Non-pigmented ciliary epithelial cell (primary cell): ENCODE data around the gene ADRM1.

Source experiments
- DNase-seq: peaks from one replicate; pipeline ENCODE4 v3.0.0-alpha.2; 2010; ENCODE audit warnings: low read depth

ADRM1 gene, protein sequence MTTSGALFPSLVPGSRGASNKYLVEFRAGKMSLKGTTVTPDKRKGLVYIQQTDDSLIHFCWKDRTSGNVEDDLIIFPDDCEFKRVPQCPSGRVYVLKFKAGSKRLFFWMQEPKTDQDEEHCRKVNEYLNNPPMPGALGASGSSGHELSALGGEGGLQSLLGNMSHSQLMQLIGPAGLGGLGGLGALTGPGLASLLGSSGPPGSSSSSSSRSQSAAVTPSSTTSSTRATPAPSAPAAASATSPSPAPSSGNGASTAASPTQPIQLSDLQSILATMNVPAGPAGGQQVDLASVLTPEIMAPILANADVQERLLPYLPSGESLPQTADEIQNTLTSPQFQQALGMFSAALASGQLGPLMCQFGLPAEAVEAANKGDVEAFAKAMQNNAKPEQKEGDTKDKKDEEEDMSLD

DNA sequence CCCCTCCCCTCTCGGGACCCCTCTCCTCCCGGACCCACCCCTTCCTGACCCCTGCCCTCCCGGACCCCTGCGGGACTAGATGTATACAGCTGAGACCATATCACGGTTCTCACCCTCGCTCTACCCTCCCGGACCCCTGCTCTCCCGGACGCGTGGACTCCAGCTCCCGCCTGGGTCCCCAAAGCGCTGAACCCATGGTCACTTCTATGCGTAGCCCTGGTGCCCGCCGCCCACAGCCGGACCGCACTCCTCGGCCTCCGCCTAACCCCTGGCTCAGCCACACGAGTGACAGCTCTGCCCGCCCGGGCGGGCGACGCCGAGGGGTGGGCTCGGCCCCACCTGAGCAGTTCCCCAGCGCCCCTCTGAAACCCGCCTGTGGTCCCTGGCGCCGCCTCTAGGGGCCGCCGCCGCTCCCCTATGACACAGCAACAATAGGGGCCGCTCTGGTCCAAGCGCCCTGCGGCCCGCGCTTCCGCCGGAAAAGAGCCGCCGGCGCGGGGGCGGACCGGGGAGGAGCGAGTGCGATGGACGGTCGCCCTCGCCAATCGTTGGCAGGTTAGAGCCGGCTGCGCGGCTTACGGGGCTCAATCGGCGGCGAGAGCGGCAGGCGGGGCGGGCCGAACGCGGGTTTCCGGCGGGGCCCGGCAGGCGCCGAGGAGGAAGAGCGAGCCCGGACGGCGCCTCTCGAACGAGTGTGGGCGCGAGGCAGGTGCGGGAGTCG is at the start of gene ADRM1:
ADRM1 (plus strand) TSS at position 657 of the 721 bp plus-strand sequence. CDS start 572 bp downstream, outside the sequence.
- peak; percentile 82 for DNase-seq

DNA sequence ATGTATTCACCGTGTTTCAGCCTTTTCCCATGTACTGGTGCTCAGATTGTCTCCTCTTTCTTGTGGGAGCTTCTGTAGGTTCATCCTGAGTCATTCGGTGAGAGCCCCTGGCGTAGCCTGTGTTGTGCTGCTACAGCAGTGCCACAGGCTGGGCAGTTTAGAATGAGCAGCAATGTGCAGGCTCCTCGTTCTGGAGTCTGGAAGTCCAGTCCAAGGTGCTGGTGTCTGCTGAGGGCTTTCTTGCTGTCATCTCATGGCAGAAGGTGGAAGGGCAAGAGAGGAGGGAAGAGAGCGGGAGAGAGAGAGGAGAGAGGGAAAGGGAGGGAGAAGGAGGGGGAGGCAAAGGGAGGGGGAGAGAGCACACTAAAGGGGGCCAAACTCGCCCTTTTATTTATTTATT is 49.4 kb upstream of the ADRM1 start:
- DNase-seq: no peak

DNA sequence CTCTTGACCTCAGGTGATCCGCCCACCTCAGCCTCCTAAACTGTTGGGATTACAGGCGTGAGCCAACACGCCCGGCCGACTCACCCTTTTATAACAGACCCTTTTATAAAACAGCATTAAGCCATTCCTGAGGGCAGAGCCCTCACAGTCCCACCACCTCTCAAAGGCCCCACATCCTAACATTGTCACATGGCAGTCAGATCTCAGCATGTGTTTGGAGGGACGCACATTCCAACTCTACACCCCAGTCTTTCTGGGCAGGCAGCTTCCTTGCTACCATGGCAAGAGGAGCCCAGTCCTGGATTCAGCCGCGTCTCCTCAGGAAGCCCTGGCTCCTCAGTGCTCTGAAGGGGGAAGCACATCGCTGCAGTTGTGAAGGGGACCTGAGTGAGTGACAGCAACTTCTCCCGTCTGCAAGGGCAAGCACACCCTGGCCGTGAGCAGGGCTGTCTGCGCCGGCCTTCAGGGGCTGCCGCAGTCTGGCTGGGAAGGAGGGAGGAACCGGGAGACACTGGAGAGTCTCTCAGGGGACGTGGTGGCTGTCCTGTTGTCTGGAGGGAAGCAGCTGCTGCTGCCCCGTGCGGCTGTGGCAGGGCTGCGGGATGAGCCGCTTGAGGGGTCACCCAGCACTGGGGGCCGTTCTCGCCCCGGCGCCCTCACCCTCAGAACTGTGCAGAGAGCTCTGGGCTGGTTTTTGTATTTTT is 48.6 kb upstream of the ADRM1 start:
- no peak for DNase-seq

DNA sequence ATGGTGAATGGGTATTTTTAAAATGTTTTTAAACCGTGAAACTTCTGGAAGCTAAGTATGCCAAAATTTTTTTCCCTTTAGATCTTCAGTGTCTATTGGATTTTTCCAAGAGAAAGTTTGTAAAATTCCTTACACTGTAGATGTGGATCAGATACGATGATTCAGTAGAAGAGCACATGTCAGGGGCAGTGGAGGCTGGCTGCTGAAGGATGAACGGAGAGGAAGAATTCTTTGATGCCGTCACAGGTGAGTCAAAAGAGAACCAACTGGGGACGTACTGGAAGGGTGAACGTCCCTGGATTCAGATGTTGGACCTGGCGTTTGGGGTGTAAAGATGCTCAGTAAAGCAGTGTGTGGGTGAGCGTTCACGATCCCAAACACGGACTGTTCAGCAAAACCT is 46.8 kb upstream of the ADRM1 start:
- DNase-seq: no peak

DNA sequence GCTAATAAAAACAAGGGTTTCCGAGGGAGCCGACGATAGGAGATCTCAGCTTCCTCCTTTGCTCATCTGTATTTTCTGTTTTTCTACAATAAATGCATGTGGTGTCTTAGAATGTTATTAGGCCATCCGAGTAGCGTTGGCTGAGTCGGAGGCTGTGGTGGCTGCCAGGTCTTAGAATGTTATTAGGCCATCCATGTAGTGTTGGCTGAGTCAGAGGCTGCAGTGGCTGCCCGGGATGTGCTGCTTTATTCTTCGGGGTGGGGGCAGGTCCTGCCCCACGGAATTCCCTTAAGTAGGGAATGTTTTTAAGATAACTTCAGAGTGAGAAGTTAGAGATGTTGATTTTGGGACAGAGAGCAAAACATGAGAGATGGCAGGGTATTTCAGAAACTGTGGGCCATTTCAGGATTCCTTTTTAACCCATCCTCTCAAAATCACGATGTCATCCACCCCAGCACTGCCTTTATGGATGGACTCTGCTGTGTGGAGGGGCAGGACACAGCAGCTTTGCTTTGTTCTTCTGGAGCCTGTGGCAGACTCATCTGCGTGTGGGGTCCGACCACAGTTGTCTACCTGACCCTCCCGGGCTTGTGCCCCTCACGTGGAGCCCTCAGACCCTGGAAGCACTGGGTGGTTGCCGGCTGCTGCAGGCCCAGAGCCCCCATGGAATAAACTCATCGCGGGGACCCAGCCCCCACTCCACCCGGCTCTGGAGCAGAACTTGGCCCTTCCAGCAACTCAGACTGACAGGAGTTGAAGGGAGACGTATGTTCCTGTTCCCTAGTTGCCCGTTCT is 44.1 kb upstream of the ADRM1 start:
- peak; percentile 45 for DNase-seq

DNA sequence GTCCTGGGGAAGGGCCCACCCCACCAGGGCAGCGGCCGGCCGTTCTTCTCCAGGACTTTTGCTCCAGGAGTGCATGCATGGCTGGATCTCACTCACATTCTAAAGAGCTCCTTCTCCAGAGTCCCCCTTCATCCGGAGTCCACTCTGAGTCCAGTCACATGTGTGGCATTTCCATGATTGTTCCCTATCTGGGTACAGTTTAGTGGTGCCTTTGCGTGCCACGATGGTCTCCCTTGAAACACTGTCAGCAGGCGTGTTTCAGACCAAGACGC is 43.6 kb upstream of the ADRM1 start:
- DNase-seq: no peak

DNA sequence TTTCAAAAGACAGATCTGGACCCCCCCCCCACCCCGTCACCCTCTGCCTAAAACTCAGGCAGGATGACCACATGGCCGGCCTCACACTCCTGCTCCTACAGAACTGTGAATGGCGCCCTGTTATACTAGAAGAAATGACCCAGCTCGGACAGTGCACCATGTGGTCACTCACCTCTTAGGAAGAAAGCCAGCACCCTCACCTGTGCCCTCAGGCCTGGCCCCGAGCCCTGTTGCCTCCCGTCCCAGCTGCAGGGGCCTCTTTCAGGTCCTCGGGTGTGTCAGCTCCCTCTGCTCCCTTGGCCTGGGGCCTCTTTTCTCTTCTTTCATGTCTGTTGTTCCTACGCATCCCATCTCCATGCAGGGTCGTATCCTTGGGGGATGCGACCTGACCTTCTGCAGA is 40.7 kb upstream of the ADRM1 start:
- DNase-seq: no peak

DNA sequence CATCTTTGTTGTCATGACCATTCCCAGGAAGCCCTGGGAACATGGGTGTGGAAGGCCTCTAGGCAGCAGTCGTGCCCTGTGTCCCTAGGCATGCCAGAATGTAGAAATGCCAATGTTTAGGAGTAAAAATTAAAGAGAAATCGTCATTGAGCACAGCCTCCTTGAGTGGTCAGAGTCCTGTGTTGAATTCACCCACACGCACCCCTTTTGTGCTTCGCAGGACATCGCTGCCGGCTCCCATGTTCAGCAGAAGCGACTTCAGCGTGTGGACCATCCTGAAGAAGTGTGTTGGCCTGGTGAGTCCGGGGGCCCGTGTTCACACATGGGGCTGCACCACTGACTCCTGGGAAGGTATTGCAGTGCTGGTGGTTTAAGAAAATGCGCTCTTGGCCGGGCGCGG is 39.4 kb upstream of the ADRM1 start:
- no peak for DNase-seq

DNA sequence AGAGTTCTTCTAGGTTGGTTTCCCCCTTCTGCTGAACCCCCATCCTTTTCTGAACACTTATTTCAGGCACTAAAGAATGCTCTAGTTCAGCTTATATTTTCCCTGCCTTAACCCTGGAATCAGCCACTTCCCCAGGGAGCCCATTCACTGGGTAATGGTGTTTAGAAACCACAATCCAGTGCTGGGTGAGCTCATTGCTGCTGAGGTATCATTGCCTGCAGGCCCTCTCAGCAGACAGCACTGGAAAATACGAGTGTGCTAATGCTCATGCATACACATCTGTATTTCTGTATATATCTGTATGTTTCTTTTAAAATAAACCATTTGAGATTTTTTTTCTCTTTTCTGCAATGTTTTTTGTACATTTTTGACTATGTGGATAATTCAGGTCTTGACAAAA is 37.4 kb upstream of the ADRM1 start:
- DNase-seq: no peak

DNA sequence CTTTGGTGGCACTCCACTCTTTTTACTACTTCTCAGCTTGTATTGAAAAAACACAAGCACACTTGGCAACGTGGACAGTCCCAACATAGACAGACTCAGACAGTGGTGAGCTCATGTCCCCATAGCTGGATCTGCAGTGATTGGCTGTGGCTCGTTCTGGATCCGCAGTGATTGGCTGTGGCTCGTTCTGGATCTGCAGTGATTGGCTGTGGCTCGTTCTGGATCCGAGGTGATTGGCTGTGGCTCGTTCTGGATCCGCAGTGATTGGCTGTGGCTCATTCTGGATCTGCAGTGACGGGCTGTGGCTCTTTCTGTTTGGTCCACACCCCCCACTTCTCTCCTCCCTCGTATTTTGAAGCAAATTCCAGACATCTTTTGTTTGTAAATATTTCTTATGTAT is 36.5 kb upstream of the ADRM1 start:
- no peak for DNase-seq

DNA sequence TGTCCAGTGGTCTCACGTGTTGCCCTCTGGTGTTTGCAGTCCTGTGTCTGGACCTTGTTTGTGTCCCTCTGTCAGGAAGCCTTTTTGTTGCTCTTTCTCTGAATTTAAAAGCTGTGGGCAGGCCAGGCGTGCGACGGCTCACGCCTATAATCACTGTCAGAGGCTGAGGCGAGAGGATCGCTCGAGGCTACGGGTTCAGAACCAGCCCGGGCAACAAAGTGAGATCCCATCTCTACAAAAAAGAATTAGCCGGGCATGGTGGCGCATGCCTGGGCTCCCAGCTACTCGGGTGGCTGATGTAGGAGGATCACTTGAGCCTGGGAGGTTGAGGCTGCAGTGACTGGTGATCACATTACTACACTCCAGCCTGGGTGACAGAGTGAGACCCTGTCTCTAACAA is 35.9 kb upstream of the ADRM1 start:
- no peak for DNase-seq

DNA sequence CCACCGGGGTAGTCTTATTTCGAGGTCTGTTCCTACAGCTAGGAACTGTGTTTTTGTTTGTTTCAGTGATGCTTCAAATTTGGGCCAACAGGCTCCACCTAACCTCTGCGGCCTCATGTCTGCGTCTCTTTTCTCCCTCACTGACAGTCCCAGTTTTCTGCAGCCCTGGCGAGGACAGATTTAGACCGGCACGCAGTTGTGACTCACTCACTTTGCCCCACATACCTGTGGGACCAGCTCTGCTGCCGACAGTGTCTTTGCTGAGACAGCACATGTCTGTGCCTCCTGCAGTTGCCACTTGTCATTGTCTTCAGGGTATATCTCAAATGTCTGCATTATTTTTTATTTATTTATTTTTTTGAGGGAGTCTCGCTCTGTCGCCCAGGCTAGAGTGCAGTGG is 35.3 kb upstream of the ADRM1 start:
- DNase-seq: no peak

DNA sequence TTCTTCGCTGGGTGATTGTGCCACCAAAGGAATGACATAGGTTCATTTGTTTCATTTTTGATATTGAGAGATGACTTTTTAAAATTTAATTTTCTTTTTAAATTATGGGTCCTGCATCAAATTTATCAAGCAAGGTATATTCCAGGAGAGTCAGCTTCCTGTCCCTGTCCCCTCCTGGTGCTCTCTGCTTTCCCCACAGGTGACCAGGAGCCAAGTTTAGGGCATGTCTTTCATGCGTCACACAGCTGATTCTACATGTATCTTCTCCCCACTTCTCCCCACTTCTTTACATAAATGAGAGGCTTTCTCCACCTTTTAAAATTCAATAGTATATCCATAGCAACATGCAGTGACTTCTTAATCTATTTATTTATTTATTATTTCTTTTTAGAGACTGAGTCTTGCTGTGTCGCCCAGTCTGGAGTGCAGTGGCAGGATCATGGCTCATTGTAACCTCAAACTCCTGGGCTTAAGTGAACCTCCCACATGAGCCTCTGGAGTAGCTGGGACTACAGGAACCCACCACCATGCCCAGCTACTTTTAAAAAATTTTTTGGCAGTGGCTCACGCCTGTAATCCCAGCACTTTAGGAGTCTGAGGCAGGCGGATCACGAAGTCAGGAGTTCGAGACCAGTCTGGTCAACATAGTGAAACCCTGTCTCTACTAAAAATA is 34.4 kb upstream of the ADRM1 start:
- no peak for DNase-seq

DNA sequence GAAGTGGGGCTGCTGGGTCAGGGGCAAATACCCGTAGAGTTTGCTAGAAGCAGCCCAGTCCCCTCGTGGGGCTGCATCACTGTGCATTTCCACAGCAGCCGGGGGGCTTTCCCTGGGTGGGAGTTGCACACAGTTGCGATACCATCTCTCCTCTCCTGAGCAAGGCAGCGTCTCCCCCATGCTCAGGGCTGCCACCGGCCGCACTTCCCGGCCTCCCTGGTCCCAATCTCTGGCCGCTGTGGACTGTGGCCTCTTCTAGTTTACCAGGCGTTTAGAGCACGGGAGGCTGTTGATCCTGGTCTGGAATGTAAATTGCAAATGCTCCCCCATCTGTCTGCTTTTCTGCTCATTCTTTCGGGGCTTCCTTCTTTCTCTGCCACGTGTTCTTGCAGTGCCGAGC is 33.4 kb upstream of the ADRM1 start:
- DNase-seq: no peak

DNA sequence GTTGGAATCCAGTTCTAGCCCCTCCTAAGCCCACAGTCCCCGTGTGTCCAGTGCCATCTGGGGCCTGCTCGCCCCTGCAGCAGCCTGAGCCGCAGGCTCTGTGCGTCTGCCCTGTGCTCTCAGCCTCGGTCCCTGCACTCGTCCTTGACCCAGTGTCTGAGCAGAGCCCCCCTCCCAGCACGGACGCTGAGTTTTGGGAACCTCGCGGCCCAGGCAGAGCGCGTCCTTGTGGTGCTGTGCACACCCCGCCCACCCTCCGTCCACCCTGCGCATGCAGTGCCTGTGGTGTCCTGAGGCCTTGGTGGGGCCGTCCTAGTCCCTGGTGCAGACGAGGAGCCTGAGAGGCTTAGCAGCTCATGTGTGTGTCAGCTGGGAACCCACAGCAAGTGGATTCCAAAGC is 32.9 kb upstream of the ADRM1 start:
- DNase-seq: no peak

DNA sequence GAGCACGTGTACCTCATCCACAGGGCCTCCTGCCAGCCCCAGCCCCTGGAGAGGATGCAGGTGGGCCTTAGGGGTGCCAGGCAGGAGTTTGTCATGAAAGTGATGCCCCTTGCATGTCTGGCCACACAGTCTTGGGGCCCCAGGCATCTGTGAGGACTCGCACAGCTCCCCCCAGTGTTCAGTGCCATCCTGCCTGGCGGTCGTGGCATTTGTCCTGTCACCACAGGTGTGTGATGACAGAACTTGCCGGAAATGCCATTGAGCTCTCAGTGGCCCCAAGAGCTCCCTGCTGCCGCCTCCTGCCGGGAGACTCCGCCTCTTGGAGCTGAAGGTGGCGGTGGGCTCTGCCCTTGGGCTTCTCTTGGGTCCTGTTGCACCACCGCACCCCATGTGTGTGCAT is 30.6 kb upstream of the ADRM1 start:
- DNase-seq: no peak

DNA sequence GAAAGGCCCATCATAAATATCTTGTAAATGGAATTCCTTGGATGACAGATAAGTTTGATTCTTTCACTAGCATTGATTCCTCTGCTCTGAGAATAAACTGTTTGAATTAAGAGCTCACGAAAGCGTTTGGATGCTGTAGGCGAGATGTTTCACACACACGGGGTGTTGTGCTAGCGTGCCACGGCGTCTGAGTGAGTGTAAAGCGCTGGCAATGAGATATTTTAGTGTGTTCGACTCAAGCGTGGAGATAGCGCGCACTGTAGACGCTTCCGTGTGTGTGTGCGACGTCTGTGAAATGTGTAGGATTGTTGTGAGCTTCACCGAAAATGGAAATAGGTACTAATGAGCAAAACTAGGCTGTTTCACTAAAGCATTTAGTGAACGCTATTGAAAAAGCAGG is 29.4 kb upstream of the ADRM1 start:
- no peak for DNase-seq

DNA sequence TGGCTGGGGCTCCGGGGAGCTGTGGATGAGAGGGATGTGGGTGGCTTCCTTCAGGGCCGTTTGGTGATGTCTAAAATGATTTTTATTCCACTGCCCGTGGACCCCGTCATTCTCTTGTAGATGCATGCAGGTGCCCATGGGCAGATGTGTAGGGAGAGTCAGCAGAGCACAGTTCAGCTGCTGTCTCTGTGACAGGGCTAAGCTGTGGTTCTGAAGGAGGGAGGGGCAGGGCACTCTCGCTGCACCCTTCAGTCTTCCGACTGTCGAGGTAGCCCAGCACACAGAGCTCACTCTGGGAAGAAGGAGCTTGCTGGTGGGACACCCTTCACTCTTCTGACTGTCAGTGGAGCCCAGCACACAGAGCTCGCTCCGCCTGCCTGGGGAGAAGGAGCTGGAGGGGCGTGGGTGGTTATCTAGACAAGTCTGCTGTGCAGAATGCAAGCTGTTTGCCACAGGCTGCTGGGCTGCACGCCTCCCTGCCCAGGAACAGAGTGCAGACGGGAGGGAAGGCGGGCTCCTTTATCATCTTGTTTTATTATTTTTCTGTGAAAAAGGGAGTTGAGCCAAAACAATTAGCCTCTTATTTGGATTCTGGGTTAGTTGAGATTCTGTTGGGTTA is 28.4 kb upstream of the ADRM1 start:
- no peak for DNase-seq

DNA sequence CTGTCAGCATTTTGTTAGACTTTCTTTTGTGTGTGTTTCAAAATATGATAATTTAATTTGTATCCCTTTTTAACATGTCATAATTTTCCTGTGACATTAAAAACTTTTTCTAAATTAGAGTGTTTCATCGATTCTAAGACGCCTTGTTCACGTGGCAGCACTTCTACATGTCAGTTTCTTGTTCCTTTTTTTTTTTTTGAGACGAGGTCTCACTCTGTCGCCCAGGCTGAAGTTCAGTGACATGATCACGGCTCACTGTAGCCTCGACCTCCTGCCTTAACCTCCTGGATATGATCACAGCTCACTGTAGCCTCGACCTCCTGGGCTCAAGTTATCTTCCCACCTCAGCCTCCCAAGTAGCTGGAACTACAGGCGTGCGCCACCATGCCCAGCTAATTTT is 27.6 kb upstream of the ADRM1 start:
- no peak for DNase-seq

DNA sequence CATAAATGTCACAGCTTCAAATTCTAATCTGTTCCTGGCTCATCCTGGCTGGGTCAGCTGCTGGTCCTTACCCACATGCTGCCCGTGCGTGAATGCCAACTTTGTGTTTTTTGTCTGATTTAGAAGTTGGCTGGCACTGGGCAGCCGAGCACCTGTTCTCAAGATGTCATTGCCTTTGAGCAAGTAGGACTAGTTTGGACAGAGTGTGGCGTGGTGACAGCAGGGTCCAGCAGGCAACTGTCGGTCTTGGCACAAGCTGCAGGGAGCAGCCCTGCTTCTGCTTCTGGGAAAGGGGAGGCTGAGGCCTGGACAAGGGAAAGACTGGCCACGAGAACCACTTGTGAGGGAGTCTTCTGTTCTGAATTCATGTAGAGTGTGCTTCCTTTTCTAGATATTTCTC is 26.4 kb upstream of the ADRM1 start:
- DNase-seq: no peak

DNA sequence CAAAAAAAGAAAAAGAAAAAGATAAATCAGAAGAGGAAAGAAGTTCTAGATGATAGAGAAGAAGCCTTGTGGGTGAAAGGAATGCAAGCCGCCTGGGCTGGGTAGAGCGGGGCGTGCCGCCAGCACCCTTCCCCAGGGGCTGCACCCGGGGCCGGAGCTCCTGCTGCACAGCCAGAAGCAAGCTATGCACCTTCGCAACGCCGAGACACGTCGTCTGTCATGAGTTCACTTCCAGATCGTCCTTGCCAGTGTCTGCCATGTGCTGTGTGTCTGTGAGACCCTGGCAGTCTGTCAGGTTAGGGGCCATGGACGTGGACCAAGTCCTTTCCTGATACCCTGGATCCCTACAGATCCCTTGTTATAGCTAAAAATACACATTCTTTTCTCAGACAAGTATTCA is 25.5 kb upstream of the ADRM1 start:
- DNase-seq: no peak

DNA sequence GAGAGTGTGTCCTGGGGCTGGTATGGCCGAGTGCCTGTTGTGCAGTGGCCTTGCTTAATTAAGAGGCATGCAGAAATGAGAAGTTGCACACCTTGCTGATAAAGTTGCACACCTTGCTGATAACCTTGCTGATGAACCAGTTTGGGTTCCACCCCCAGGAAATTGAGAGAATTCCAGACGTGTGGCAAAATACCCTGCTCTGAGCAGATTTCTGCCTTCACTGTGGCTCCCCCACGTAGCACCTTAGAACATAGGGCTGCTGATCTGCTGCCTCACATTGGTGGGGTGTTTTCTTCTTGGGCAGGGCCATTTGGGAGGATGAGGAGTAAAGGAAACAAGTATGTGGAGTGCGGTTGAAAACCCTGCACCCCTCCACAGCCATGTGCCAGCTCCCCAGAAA is 22.5 kb upstream of the ADRM1 start:
- DNase-seq: no peak
